Activated T-cell treated with anti-CD3 and anti-CD28 coated beads for 48 hours (primary cell): ENCODE data around the gene TEC.
"Not testable (repeated sequence)": the region's sequence is repeated elsewhere in the genome, so short reads cannot be mapped to it uniquely, and the experiment has no call there.

ENCODE experiments used
- DNase-seq: peaks from one replicate; pipeline ENCODE4 v3.0.0-alpha.2; 2020; ENCODE audit warnings: low read depth

Gene TEC

GRCh38 chr4:48268956-48269860, at the start of gene TEC:
TEC (minus strand) TSS chr4:48269838; CDS start chr4:48228614, 41,224 bp downstream.
- peak; percentile 47 for DNase-seq

GRCh38 chr4:48315728-48316630, 46.3 kb upstream of the TEC start:
- no peak for DNase-seq

GRCh38 chr4:48314746-48315145, 45.1 kb upstream of the TEC start:
- not testable (repeated sequence) for DNase-seq

GRCh38 chr4:48311896-48312295, 42.3 kb upstream of the TEC start:
- no peak for DNase-seq

GRCh38 chr4:48308901-48309300, 39.3 kb upstream of the TEC start:
- no peak for DNase-seq

GRCh38 chr4:48307528-48307927, 37.9 kb upstream of the TEC start:
- no peak for DNase-seq

- DNase-seq: no peak
Measured at GRCh38 chr4:48305508-48305907, 35.9 kb upstream of the TEC start.

- no peak for DNase-seq
Measured at GRCh38 chr4:48300004-48300403, 30.4 kb upstream of the TEC start.

GRCh38 chr4:48299560-48299959, 29.9 kb upstream of the TEC start:
- no peak for DNase-seq

- no peak for DNase-seq
Measured at GRCh38 chr4:48297256-48297846, 27.7 kb upstream of the TEC start.

GRCh38 chr4:48296365-48296764, 26.7 kb upstream of the TEC start:
- DNase-seq: no peak

GRCh38 chr4:48295116-48295515, 25.5 kb upstream of the TEC start:
- no peak for DNase-seq

GRCh38 chr4:48292218-48292790, 22.7 kb upstream of the TEC start:
- not testable (repeated sequence) for DNase-seq

- no peak for DNase-seq
Measured at GRCh38 chr4:48290146-48290772, 20.6 kb upstream of the TEC start.

GRCh38 chr4:48286060-48286459, 16.4 kb upstream of the TEC start:
- not testable (repeated sequence) for DNase-seq

- DNase-seq: not testable (repeated sequence)
Measured at GRCh38 chr4:48285640-48286039, 16.0 kb upstream of the TEC start.

GRCh38 chr4:48275686-48276085, 6.0 kb upstream of the TEC start:
- no peak for DNase-seq

GRCh38 chr4:48275247-48275646, 5.6 kb upstream of the TEC start:
- no peak for DNase-seq

GRCh38 chr4:48271626-48272025, 2.0 kb upstream of the TEC start:
- DNase-seq: no peak

- no peak for DNase-seq
Measured at GRCh38 chr4:48270951-48271473, 1.4 kb upstream of the TEC start.

GRCh38 chr4:48270523-48270897, 872 bp upstream of the TEC start:
- no peak for DNase-seq
